CD4-positive, alpha-beta T cell treated with Interleukin-10 for 1 hour (primary cell): ENCODE measurements around the gene GALNTL6.

Source experiments
- DNase-seq: peaks from one replicate; pipeline ENCODE4 v3.0.0-alpha.2; 2020

GALNTL6 gene

GRCh38 chr4:171889681-171890080 lies 76.5 kb downstream of the GALNTL6 start:
- no peak for DNase-seq

GRCh38 chr4:171891038-171891437 lies 77.8 kb downstream of the GALNTL6 start:
- DNase-seq, result no peak

GRCh38 chr4:171896426-171896825 lies 83.2 kb downstream of the GALNTL6 start:
- no peak for DNase-seq

GRCh38 chr4:171919314-171919713 lies 106.1 kb downstream of the GALNTL6 start:
- DNase-seq, result no peak

- DNase-seq, result no peak
Measured at GRCh38 chr4:171920901-171921300, 107.7 kb downstream of the GALNTL6 start.

- DNase-seq, result no peak
Measured at GRCh38 chr4:171924746-171925376, 111.7 kb downstream of the GALNTL6 start.

GRCh38 chr4:171928336-171928735 lies 115.1 kb downstream of the GALNTL6 start:
- DNase-seq, result no peak

GRCh38 chr4:171929477-171929876 lies 116.3 kb downstream of the GALNTL6 start:
- DNase-seq, result no peak

GRCh38 chr4:171929907-171930306 lies 116.7 kb downstream of the GALNTL6 start:
- DNase-seq, result no peak

- no peak for DNase-seq
Measured at GRCh38 chr4:171932238-171932637, 119.0 kb downstream of the GALNTL6 start.

GRCh38 chr4:171940656-171941055 lies 127.5 kb downstream of the GALNTL6 start:
- no peak for DNase-seq

GRCh38 chr4:171947400-171947799 lies 134.2 kb downstream of the GALNTL6 start:
- DNase-seq, result no peak

GRCh38 chr4:171948038-171948437 lies 134.8 kb downstream of the GALNTL6 start:
- no peak for DNase-seq

GRCh38 chr4:171954650-171955049 lies 141.4 kb downstream of the GALNTL6 start:
- no peak for DNase-seq

- no peak for DNase-seq
Measured at GRCh38 chr4:171956678-171957077, 143.5 kb downstream of the GALNTL6 start.

- DNase-seq, result no peak
Measured at GRCh38 chr4:171962110-171962509, 148.9 kb downstream of the GALNTL6 start.

GRCh38 chr4:171966356-171966755 lies 153.2 kb downstream of the GALNTL6 start:
- no peak for DNase-seq

- DNase-seq, result no peak
Measured at GRCh38 chr4:171978216-171978615, 165.0 kb downstream of the GALNTL6 start.

GRCh38 chr4:171979461-171979860 lies 166.3 kb downstream of the GALNTL6 start:
- DNase-seq, result no peak

- no peak for DNase-seq
Measured at GRCh38 chr4:171981185-171981584, 168.0 kb downstream of the GALNTL6 start.

GRCh38 chr4:171983935-171984805 lies 171.0 kb downstream of the GALNTL6 start:
- no peak for DNase-seq

GRCh38 chr4:171985129-171985528 lies 171.9 kb downstream of the GALNTL6 start:
- no peak for DNase-seq

- DNase-seq, result no peak
Measured at GRCh38 chr4:171993247-171993646, 180.0 kb downstream of the GALNTL6 start.

GRCh38 chr4:172007889-172008288 lies 194.7 kb downstream of the GALNTL6 start:
- no peak for DNase-seq
